Neural cell (in vitro differentiated cells): ENCODE measurements around the gene BCL2.

Experiments used
- CTCF ChIP-seq: fragments of 450-650 bp; IDR thresholded peaks from 2 replicates; pipeline ENCODE4 v1.5.1; 2014; ENCODE audit warnings: antibody characterized with exemption, mild to moderate bottlenecking, moderate library complexity; ENCODE audit not compliant: poor library complexity, severe bottlenecking
- EP300 ChIP-seq: fragments of 450-650 bp; conservative IDR thresholded peaks from 2 replicates; pipeline ENCODE4 v1.6.1; 2014; ENCODE audit warnings: antibody characterized with exemption, mild to moderate bottlenecking, moderate library complexity; ENCODE audit not compliant: poor library complexity, severe bottlenecking
- EZH2 ChIP-seq: fragments of 200-600, 300-800 bp; shearing (Covaris generic), sonication (generic); IDR thresholded peaks from 2 replicates; pipeline ENCODE4 v1.6.1; 2014; ENCODE audit warnings: antibody characterized with exemption, low read length, borderline replicate concordance, mild to moderate bottlenecking; ENCODE audit not compliant: insufficient read depth, poor library complexity, severe bottlenecking
- MXI1 ChIP-seq: fragments of 450-650 bp; conservative IDR thresholded peaks from 2 replicates; pipeline ENCODE4 v1.6.1; 2014; ENCODE audit warnings: antibody characterized with exemption, mild to moderate bottlenecking; ENCODE audit not compliant: poor library complexity, severe bottlenecking
- POLR2AphosphoS5 ChIP-seq: IDR thresholded peaks from 2 replicates; pipeline ENCODE4 v1.6.1; 2012
- RAD21 ChIP-seq: fragments of 450-650 bp; conservative IDR thresholded peaks from 2 replicates; pipeline ENCODE4 v1.6.1; 2014; ENCODE audit warnings: antibody characterized with exemption, mild to moderate bottlenecking, moderate library complexity
- TAF1 ChIP-seq: IDR thresholded peaks from 2 replicates; pipeline ENCODE4 v1.6.1; 2012; ENCODE audit warnings: low read depth

DNA sequence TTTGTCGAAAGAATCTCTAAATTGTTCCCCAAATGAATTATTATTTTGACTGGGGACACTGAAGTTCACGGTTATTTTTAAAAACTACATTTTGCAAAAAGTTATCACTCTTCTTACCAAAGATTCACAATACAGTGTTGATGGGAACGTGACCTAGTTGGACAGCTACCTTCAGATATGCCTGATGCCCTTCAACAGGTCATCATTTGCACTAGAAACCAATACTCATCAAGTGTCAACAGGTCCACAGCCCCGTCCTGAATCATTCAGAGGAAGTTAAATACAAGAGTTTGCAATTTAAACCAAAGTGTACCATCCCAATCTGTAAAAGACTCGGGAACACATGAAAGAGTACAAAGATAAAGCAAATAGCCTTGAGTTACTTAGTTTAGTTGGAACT is 28.3 kb downstream of the BCL2 start:
- TF ChIP-seq EZH2 (no peak), EP300 (no peak), CTCF (no peak), RAD21 (no peak), POLR2AphosphoS5 (no peak), MXI1 (no peak), TAF1 (no peak)
